ENCODE data around the gene RSPO1.

GRCh38 chr1:37656026-37656425, 21.3 kb upstream of the RSPO1 start:
- TF ChIP-seq ZNF747 (CRISPR knock-in tag; IDR thresholded peaks at IDR 0.05; ENCODE audit: borderline replicate concordance) = no peak
- no peak for TF ChIP-seq POLR2AphosphoS5 (IDR thresholded peaks at IDR 0.05; ENCODE audit: low read depth, low read length)
- no peak for TF ChIP-seq DRAP1 (CRISPR knock-in tag; IDR thresholded peaks at IDR 0.05)
- TF ChIP-seq E2F1 (CRISPR knock-in tag; IDR thresholded peaks at IDR 0.05) = no peak
- TF ChIP-seq ZNF773 (CRISPR knock-in tag; IDR thresholded peaks at IDR 0.05; ENCODE audit: borderline replicate concordance) = no peak
- TF ChIP-seq CTCF (CRISPR knock-in tag; IDR thresholded peaks at IDR 0.05) = no peak
- no peak for TF ChIP-seq ZNF18 (CRISPR knock-in tag; IDR thresholded peaks at IDR 0.05; ENCODE audit: insufficient replicate concordance)
- TF ChIP-seq IRX3 (CRISPR knock-in tag; IDR thresholded peaks at IDR 0.05; ENCODE audit: borderline replicate concordance, low read depth) = no peak
- TF ChIP-seq ELF4 (CRISPR knock-in tag; IDR thresholded peaks at IDR 0.05; ENCODE audit: borderline replicate concordance) = no peak
- TF ChIP-seq JUN (CRISPR knock-in tag; IDR thresholded peaks at IDR 0.05) = no peak
- no peak for TF ChIP-seq HOXA3 (CRISPR knock-in tag; IDR thresholded peaks at IDR 0.05)
- TF ChIP-seq REXO4 (CRISPR knock-in tag; IDR thresholded peaks at IDR 0.05; ENCODE audit: borderline replicate concordance) = no peak
- no peak for TF ChIP-seq RCOR2 (CRISPR knock-in tag; IDR thresholded peaks at IDR 0.05)
